OCI-LY7 (cell line): Measurements from ENCODE around the gene ATR. TPM values are rescaled to one million over a fixed set of nuclear protein-coding genes. Genes with fewer than 3 reads are reported as not detected.

Experiments
- BruUV-seq: library from RNA; stranded (reverse); fragments of 400-500 nt; replicated peaks from 2 replicates; lab custom pipeline; 2021; lab: Mats Ljungman, UMichigan
- CTCF ChIA-PET: fragments of 300-600 bp; sonication (Branson Sonifier 250); formaldehyde crosslinking; loops from one replicate; lab custom pipeline; 2022; ENCODE audit warnings: antibody characterized with exemption; ENCODE audit not compliant: unreplicated experiment; lab: Charles Lee
- POLR2A ChIA-PET: fragments of 300-600 bp; sonication (Branson Sonifier 250); formaldehyde crosslinking; loops from one replicate; lab custom pipeline; 2022; ENCODE audit warnings: antibody characterized with exemption; lab: Charles Lee
- DNase-seq: peaks from one replicate; pipeline ENCODE4 v3.0.0-alpha.2; 2015; ENCODE audit warnings: low spot score
- H2AFZ ChIP-seq: fragments of 200-600 bp; sonication (generic), shearing (Covaris generic); 2 replicates; pipeline ENCODE4 v1.6.1; 2014; ENCODE audit warnings: mild to moderate bottlenecking, antibody characterized with exemption, low read length, moderate library complexity
- H3K27ac ChIP-seq: fragments of 200-600 bp; sonication (generic); 2 replicates; pipeline ENCODE4 v1.5.1; 2014; ENCODE audit warnings: mixed run types, low read depth, mild to moderate bottlenecking, moderate library complexity, low read length, inconsistent platforms; ENCODE audit not compliant: poor library complexity, severe bottlenecking
- H3K36me3 ChIP-seq: fragments of 200-600 bp; sonication (generic); 2 replicates; pipeline ENCODE4 v1.6.1; 2014; ENCODE audit warnings: mild to moderate bottlenecking, antibody characterized with exemption, low read length, moderate library complexity, mixed read lengths; ENCODE audit not compliant: insufficient read depth
- H3K4me1 ChIP-seq: fragments of 200-600 bp; sonication (generic); 2 replicates; pipeline ENCODE4 v1.5.1; 2014; ENCODE audit warnings: mild to moderate bottlenecking, low read length; ENCODE audit not compliant: insufficient read depth, poor library complexity, severe bottlenecking
- H3K4me2 ChIP-seq: fragments of 200-600 bp; sonication (generic); 2 replicates; pipeline ENCODE4 v1.6.1; 2014; ENCODE audit warnings: mild to moderate bottlenecking, low read length
- H3K4me3 ChIP-seq: fragments of 200-600 bp; sonication (generic); 2 replicates; pipeline ENCODE4 v1.5.1; 2014; ENCODE audit warnings: mild to moderate bottlenecking, low read depth, low read length; ENCODE audit not compliant: poor library complexity, severe bottlenecking
- H3K79me2 ChIP-seq: fragments of 200-600 bp; sonication (generic); 2 replicates; pipeline ENCODE4 v1.6.1; 2016; ENCODE audit warnings: low read depth, mild to moderate bottlenecking, low read length, moderate library complexity, mixed read lengths; ENCODE audit not compliant: insufficient read depth
- H3K9me2 ChIP-seq: fragments of 200-600 bp; sonication (generic); 2 replicates; pipeline ENCODE4 v1.6.1; 2016; ENCODE audit warnings: mild to moderate bottlenecking, low read length, mixed read lengths; ENCODE audit not compliant: insufficient read depth
- H3K9me3 ChIP-seq: fragments of 200-600 bp; sonication (generic); 2 replicates; pipeline ENCODE4 v1.6.1; 2014; ENCODE audit warnings: mild to moderate bottlenecking, mixed run types, low read length, mixed read lengths
- H4K20me1 ChIP-seq: fragments of 200-600 bp; sonication (generic); 2 replicates; pipeline ENCODE4 v1.6.1; 2014; ENCODE audit warnings: mild to moderate bottlenecking, antibody characterized with exemption, low read length, moderate library complexity, mixed read lengths; ENCODE audit not compliant: insufficient read depth
- CTCF ChIP-seq: fragments of 200-600 bp; sonication (generic); conservative IDR thresholded peaks from 2 replicates; pipeline ENCODE4 v1.5.1; 2014; ENCODE audit warnings: mild to moderate bottlenecking, antibody characterized with exemption, low read length, moderate library complexity, mixed read lengths
- EZH2phosphoT487 ChIP-seq: fragments of 200-600 bp; sonication (generic); IDR thresholded peaks from 2 replicates; pipeline ENCODE4 v1.6.1; 2018; ENCODE audit warnings: low read depth, borderline replicate concordance, mild to moderate bottlenecking, mixed run types, antibody characterized with exemption, low read length, moderate library complexity, mixed read lengths
- intact Hi-C: fragments of 100-400 bp; cut with micrococcal nuclease; formaldehyde crosslinking; loops from one replicate; pipeline ENCODE4 v1.10.0; 2022; ENCODE audit not compliant: unreplicated experiment
- total RNA-seq, 2 experiments: library from RNA; depleted of rRNA in 1 of 2; stranded (reverse); fragments of >200 nt in 1 of 2; shearing (Covaris generic) in 1 of 2; gene quantifications; 2 replicates each; pipeline ENCODE4 v1.2.3, GENCODE V29; 2014 to 2022

Gene ATR
- total RNA-seq, 2 experiments from 2014 or later = 27.1 to 49.5 TPM

DNA sequence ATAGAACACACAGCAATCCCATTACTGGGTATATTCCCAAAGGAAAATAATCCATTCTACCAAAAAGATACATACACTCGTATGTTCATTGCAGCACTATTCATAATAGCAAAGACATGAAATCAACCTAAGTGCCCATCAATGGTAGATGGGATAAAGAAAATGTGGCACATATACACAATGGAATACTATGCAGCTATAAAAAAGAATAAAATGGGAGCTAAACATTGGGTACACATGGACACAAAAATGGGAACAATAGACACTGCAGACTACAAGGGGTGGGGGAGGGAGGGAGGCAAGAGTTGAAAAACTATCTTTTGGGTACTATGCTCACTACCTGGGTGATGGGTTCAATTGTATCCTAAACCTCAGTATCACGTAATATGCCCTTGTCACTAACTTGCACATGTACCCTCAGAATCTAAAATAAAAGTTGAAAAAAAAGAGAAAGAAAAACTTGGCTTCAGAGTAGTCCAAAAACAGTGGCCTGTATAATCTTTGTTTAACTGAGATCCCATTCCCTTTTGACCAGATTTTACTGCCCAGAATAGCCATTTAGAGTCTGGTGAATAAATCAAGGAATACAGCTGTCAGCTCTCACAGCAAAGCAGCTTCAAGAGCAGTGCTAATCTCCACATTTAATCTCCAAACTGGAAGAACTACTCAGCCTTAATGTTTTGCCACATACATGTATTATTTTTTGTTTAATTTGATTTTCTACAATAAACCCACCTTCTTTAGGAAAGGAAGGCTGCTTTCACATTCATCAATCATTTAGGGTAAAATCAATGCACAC is 76.1 kb downstream of the ATR start:
- BruUV-seq = no TSS peak
- Histone ChIP-seq H3K27ac (no peak overlapping the region), H3K36me3 (peaks cover 84% of the 10 kb centered on the region), H3K9me2 (no peaks in the 10 kb centered on the region), H3K4me1 (no peaks in the 10 kb centered on the region), H3K4me3 (no peak overlapping the region), H3K9me3 (0 out of 2 replicates have a peak, but pooled peaks cover 4% of the 10 kb centered on the region), H2AFZ (no peak overlapping the region), H3K4me2 (no peak overlapping the region), H3K79me2 (no peaks in the 10 kb centered on the region), H4K20me1 (no peaks in the 10 kb centered on the region)
- no peak for DNase-seq
- TF ChIP-seq EZH2phosphoT487 (no peak), CTCF (no peak)
- intact Hi-C loops = no loop called here
- ChIA-PET CTCF (no interaction called here), POLR2A (interaction anchor here (0.5 to 0.7 kb wide), 4 partner anchors 10 to 340 kb away, joined by 4 to 7 read pairs (median 7); no protein-coding TSS in a partner anchor)

DNA sequence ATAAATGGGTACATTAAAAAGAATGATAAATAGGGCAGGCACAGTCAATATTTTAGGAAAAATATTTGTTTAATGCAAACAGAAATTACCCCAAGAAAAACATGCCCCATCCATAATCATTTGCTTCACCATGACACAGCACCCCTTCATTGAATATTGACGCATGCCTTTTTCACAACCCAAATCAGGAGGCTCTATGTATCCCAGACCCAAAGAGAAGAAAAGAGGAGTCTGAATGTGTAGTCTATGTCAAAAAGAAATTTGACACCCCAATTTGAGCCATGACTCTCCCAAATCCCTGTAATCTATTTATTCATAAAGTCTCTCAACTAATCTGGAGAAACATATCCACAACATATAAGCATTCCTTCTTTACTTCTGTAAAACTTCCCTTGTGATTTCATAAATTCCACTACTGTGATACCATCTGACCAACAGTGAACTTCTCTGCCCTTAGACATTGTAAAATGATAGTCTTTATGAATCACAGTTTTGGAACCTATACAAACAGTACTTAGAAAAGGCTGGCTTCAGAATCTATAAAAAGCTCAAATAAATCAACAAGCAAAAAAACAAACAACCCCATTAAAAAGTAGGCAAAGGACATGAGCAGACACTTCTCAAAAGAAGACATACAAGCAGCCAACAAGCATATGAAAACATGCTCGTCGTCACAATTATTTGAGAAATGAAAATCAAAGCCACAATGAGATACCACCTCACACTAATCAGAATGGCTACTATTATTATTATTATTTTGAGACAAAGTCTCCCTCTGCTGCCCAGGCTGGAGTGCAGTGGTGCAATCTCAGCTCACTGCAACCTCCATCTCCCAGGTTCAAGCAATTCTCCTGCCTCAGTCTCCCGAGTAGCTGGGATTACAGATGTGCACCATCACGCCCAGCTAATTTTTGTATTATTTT is 77.3 kb downstream of the ATR start:
- no peak overlapping the region for H3K4me2 ChIP-seq
- H3K79me2 ChIP-seq = no peaks in the 10 kb centered on the region
- peaks cover 88% of the 10 kb centered on the region for H3K36me3 ChIP-seq
- POLR2A ChIA-PET = interaction anchor here (0.7 to 2.0 kb wide), 4 partner anchors 10 to 588 kb away, joined by 3 to 7 read pairs (median 6); no protein-coding TSS in a partner anchor
- intact Hi-C loops = no loop called here
- H3K27ac ChIP-seq = no peak overlapping the region
- H3K9me3 ChIP-seq = 0 out of 2 replicates have a peak, but pooled peaks cover 4% of the 10 kb centered on the region
- no peak overlapping the region for H3K4me3 ChIP-seq
- H2AFZ ChIP-seq = no peak overlapping the region
- no TSS peak for BruUV-seq
- H3K4me1 ChIP-seq = no peaks in the 10 kb centered on the region
- no peaks in the 10 kb centered on the region for H4K20me1 ChIP-seq
- TF ChIP-seq EZH2phosphoT487 (no peak), CTCF (no peak)
- DNase-seq = no peak
- CTCF ChIA-PET = no interaction called here
- no peaks in the 10 kb centered on the region for H3K9me2 ChIP-seq
